Right lobe of liver (tissue), 4 donors: ENCODE data around the gene DOCK6.

Experiments
- POLR2A ChIP-seq: fragments of 450-650 bp; IDR thresholded peaks from one replicate; pipeline ENCODE4 v1.6.1; 2017; ENCODE audit warnings: antibody characterized with exemption, mild to moderate bottlenecking
- TF ChIP-seq, protein P1 (sequence below), 4 donors: fragments of 200-600 bp in 3 of 4; fragments of 450-650 bp in 1 of 4; IDR thresholded peaks; one replicate each; pipeline versions ENCODE4 v1.5.1 to v1.8.0; 2016 to 2022; ENCODE audit warnings: antibody characterized with exemption in 4 of 4, mild to moderate bottlenecking in 2 of 4
- donor health status: DM: no; HTN: no; CAD: no.
- donor health status: DM: no; HTN: no; CAD: no.
- donor health status: DM: no; HTN: yes; CAD: no.

- TF ChIP-seq, protein P1, sequence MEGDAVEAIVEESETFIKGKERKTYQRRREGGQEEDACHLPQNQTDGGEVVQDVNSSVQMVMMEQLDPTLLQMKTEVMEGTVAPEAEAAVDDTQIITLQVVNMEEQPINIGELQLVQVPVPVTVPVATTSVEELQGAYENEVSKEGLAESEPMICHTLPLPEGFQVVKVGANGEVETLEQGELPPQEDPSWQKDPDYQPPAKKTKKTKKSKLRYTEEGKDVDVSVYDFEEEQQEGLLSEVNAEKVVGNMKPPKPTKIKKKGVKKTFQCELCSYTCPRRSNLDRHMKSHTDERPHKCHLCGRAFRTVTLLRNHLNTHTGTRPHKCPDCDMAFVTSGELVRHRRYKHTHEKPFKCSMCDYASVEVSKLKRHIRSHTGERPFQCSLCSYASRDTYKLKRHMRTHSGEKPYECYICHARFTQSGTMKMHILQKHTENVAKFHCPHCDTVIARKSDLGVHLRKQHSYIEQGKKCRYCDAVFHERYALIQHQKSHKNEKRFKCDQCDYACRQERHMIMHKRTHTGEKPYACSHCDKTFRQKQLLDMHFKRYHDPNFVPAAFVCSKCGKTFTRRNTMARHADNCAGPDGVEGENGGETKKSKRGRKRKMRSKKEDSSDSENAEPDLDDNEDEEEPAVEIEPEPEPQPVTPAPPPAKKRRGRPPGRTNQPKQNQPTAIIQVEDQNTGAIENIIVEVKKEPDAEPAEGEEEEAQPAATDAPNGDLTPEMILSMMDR (IDR thresholded peaks at IDR 0.05) = no peak
- no peak for TF ChIP-seq POLR2A
These were observed 93.8 kb downstream of the DOCK6 start for GRCh38 chr19:11168568-11168967.
